HCT116 (cell line): ENCODE data around the gene RNU11. TPM values are rescaled to one million over a fixed set of nuclear protein-coding genes. Genes with fewer than 3 reads are reported as not detected.

Source experiments
- ATAC-seq: fragments of 200-7000 bp; cut with Tn5 transposase; 2 replicates; pipeline ENCODE4 v1.9.1; 2020; ENCODE audit warnings: mild to moderate bottlenecking, moderate library complexity
- BruUV-seq: library from RNA; stranded (reverse); fragments of 400-500 nt; replicated peaks from 2 replicates; lab custom pipeline; 2021; lab: Mats Ljungman, UMichigan
- CTCF ChIA-PET: fragments of 300-600 bp; sonication (Branson Sonifier 250); formaldehyde crosslinking; loops from one replicate; lab custom pipeline; 2021; ENCODE audit warnings: antibody characterized with exemption; lab: Charles Lee
- POLR2A ChIA-PET: fragments of 300-600, 350-600 bp; sonication (Branson Sonifier 250); formaldehyde crosslinking; loops from one replicate; lab custom pipeline; 2021; ENCODE audit warnings: antibody characterized with exemption; lab: Charles Lee
- RAD21 ChIA-PET, 2 experiments: fragments of 300-600 bp; sonication (Branson Sonifier 250); formaldehyde crosslinking; loops; one replicate each; lab custom pipeline; 2023; ENCODE audit warnings: low total read pairs in 2 of 2; ENCODE audit not compliant: uncharacterized antibody in 2 of 2, unreplicated experiment in 2 of 2, low non-redundant PET in 1 of 2; lab: Charles Lee
- DNase-seq: peaks from one replicate; pipeline ENCODE4 v3.0.0-alpha.2; 2010; ENCODE audit warnings: low read depth, low spot score
- H2AFZ ChIP-seq: fragments of 200-600 bp; shearing (Covaris generic), sonication (generic); 2 replicates; pipeline ENCODE4 v1.6.1; 2017; ENCODE audit warnings: low read depth, mixed run types, mixed read lengths, antibody characterized with exemption, low read length; ENCODE audit not compliant: poor library complexity, severe bottlenecking
- H3K27ac ChIP-seq: 2 replicates; pipeline ENCODE4 v1.5.1; 2012; ENCODE audit warnings: low read depth, low read length
- H3K27me3 ChIP-seq: fragments of 200-600 bp; sonication (generic); 2 replicates; pipeline ENCODE4 v1.6.1; 2016; ENCODE audit warnings: mixed run types, low read length, mixed read lengths; ENCODE audit not compliant: insufficient read depth
- H3K36me3 ChIP-seq, 2 experiments: fragments of 200-500 bp in 1 of 2; fragments of 200-600 bp in 1 of 2; sonication (Bioruptor generic) in 1 of 2; sonication (generic) in 1 of 2; 2 replicates each; pipeline versions ENCODE4 v1.5.1 to v1.6.1; 2014 to 2016; ENCODE audit warnings: low read length in 2 of 2, inconsistent platforms in 1 of 2, mixed read lengths in 1 of 2, mixed run types in 1 of 2; ENCODE audit not compliant: insufficient read depth in 2 of 2, control insufficient read depth in 1 of 2
- H3K4me1 ChIP-seq, 2 experiments: fragments of 200-600 bp in 1 of 2; sonication (generic) in 1 of 2; 2 replicates each; pipeline versions ENCODE4 v1.5.1 to v1.6.1; 2012 to 2017; ENCODE audit warnings: low read length in 2 of 2, inconsistent platforms in 1 of 2, mild to moderate bottlenecking in 1 of 2, mixed read lengths in 1 of 2, mixed run types in 1 of 2, moderate library complexity in 1 of 2; ENCODE audit not compliant: insufficient read depth in 2 of 2, control insufficient read depth in 1 of 2
- H3K4me2 ChIP-seq: fragments of 200-600 bp; sonication (generic); 2 replicates; pipeline ENCODE4 v1.6.1; 2017; ENCODE audit warnings: mixed run types, low read length, mixed read lengths
- H3K4me3 ChIP-seq, 2 experiments: fragments of 200-600 bp in 1 of 2; sonication (generic) in 1 of 2; replicated peaks in 1 of 2; 2 replicates each; pipeline ENCODE4 v1.5.1; 2011 to 2016; ENCODE audit warnings: low read length in 2 of 2, control low read depth in 1 of 2, low read depth in 1 of 2, mild to moderate bottlenecking in 1 of 2, mixed read lengths in 1 of 2, mixed run types in 1 of 2
- H3K79me2 ChIP-seq: fragments of 200-600 bp; sonication (generic); 2 replicates; pipeline ENCODE4 v1.6.1; 2017; ENCODE audit warnings: mild to moderate bottlenecking, mixed run types, low read length, moderate library complexity, mixed read lengths; ENCODE audit not compliant: insufficient read depth
- H3K9ac ChIP-seq: fragments of 200-600 bp; sonication (generic); 2 replicates; pipeline ENCODE4 v1.6.1; 2016; ENCODE audit warnings: low read length, mixed read lengths
- H3K9me2 ChIP-seq: fragments of 200-600 bp; sonication (generic), shearing (Covaris generic); 2 replicates; pipeline ENCODE4 v1.6.1; 2017; ENCODE audit warnings: mixed run types, mild to moderate bottlenecking, moderate library complexity; ENCODE audit not compliant: insufficient read depth
- H3K9me3 ChIP-seq, 2 experiments: fragments of 200-500 bp in 1 of 2; fragments of 200-600 bp in 1 of 2; sonication (Bioruptor generic) in 1 of 2; sonication (generic) in 1 of 2; 2 replicates each; pipeline ENCODE4 v1.6.1; 2014 to 2017; ENCODE audit warnings: low read length in 2 of 2, mixed read lengths in 2 of 2, inconsistent platforms in 1 of 2, low read depth in 1 of 2, mild to moderate bottlenecking in 1 of 2, mixed run types in 1 of 2, moderate library complexity in 1 of 2; ENCODE audit not compliant: control insufficient read depth in 1 of 2, insufficient read depth in 1 of 2
- H4K20me1 ChIP-seq: fragments of 200-600 bp; sonication (generic), shearing (Covaris generic); 2 replicates; pipeline ENCODE4 v1.6.1; 2017; ENCODE audit warnings: mixed run types, mild to moderate bottlenecking, moderate library complexity; ENCODE audit not compliant: insufficient read depth
- CBX3 ChIP-seq: IDR thresholded peaks from 2 replicates; pipeline ENCODE4 v1.6.1; 2012; ENCODE audit warnings: low read depth
- EGR1 ChIP-seq: IDR thresholded peaks from 2 replicates; pipeline ENCODE4 v1.6.1; 2012; ENCODE audit warnings: low read depth
- EZH2 ChIP-seq: fragments of 200-600 bp; sonication (generic); IDR thresholded peaks from 2 replicates; pipeline ENCODE4 v1.6.1; 2017; ENCODE audit warnings: antibody characterized with exemption, mixed run types
- FOSL1 ChIP-seq: IDR thresholded peaks from 2 replicates; pipeline ENCODE4 v1.6.1; 2012; ENCODE audit warnings: low read depth
- JUND ChIP-seq: IDR thresholded peaks from 2 replicates; pipeline ENCODE4 v1.6.1; 2012
- MAX ChIP-seq: IDR thresholded peaks from 2 replicates; pipeline ENCODE4 v1.6.1; 2012
- POLR2AphosphoS5 ChIP-seq: IDR thresholded peaks from 2 replicates; pipeline ENCODE4 v1.6.1; 2011; ENCODE audit warnings: mild to moderate bottlenecking, low read depth, low read length, moderate library complexity
- RAD21 ChIP-seq: IDR thresholded peaks from 2 replicates; pipeline ENCODE4 v1.6.1; 2012; ENCODE audit warnings: low read depth, mild to moderate bottlenecking
- REST ChIP-seq: IDR thresholded peaks from 2 replicates; pipeline ENCODE4 v1.6.1; 2012; ENCODE audit warnings: low read depth
- SIN3A ChIP-seq: IDR thresholded peaks from 2 replicates; pipeline ENCODE4 v1.6.1; 2012; ENCODE audit warnings: low read depth
- SP1 ChIP-seq: IDR thresholded peaks from 2 replicates; pipeline ENCODE4 v1.6.1; 2012; ENCODE audit warnings: low read depth
- SRF ChIP-seq: IDR thresholded peaks from 2 replicates; pipeline ENCODE4 v1.6.1; 2012; ENCODE audit warnings: low read depth
- YY1 ChIP-seq: IDR thresholded peaks from 2 replicates; pipeline ENCODE4 v1.6.1; 2011; ENCODE audit warnings: low read length, low read depth, moderate library complexity, mild to moderate bottlenecking; ENCODE audit not compliant: insufficient replicate concordance; ENCODE audit errors: extremely low read depth
- ZNF274 ChIP-seq: fragments of 200-500 bp; sonication (Bioruptor generic); IDR thresholded peaks from 2 replicates; pipeline ENCODE4 v1.6.1; 2014; ENCODE audit warnings: mild to moderate bottlenecking, low read depth, low read length, inconsistent platforms
- intact Hi-C: fragments of 100-400 bp; cut with micrococcal nuclease; formaldehyde crosslinking; loops from 2 replicates; pipeline ENCODE4 v1.10.0; 2022
- total RNA-seq: library from RNA; stranded (reverse); gene quantifications from one replicate; pipeline ENCODE4 v1.2.1, GENCODE V29; 2021; ENCODE audit not compliant: unreplicated experiment

Gene RNU11
- total RNA-seq, 1 experiment from 2014 or later, result not detected

GRCh38 chr1:28601696-28602095, 46.7 kb upstream of the RNU11 start:
- no peak overlapping the region for H2AFZ ChIP-seq
- H3K36me3 ChIP-seq, result peaks cover 8 to 22% of the 10 kb centered on the region in 2 experiments
- peak overlapping the region; percentile 67 for H3K4me2 ChIP-seq
- no peaks in the 10 kb centered on the region for H3K27me3 ChIP-seq
- BruUV-seq, result no TSS peak
- ChIA-PET CTCF (interaction anchor here (1.4 to 3.3 kb wide), 8 partner anchors 75 to 352 kb away, joined by 3 to 21 read pairs (median 11); no protein-coding TSS in a partner anchor), RAD21 (no interaction called here)
- intact Hi-C loops, result loop anchor here (2.0 to 5.0 kb wide), 4 partner anchors 193 to 744 kb away; no protein-coding TSS in a partner anchor
- H3K9ac ChIP-seq, result peak overlapping the region; percentile 45
- peak overlapping the region; percentile 57 for H3K27ac ChIP-seq
- no peaks in the 10 kb centered on the region for H3K79me2 ChIP-seq
- ATAC-seq, result peak; percentile 83
- TF ChIP-seq FOSL1 (peak; percentile 81), EGR1 (no peak), EZH2 (no peak), SP1 (peak; percentile 51; the same call in 1 of the 2 replicates), MAX (0 out of 2 replicates have a peak, but pooled peaks have one; percentile 21), ZNF274 (no peak), CBX3 (peak; percentile 43; the same call in 1 of the 2 replicates), SRF (no peak), JUND (peak; percentile 88), POLR2AphosphoS5 (no peak), YY1 (no peak), SIN3A (no peak), REST (no peak), RAD21 (peak; percentile 33; the same call in 1 of the 2 replicates)
- TF ChIP-seq, all 23 proteins: peak for 6
- peaks cover 17 to 33% of the 10 kb centered on the region in 2 experiments for H3K4me1 ChIP-seq
- POLR2A ChIA-PET, result interaction anchor here (2.0 to 2.9 kb wide), 3 partner anchors 19 to 91 kb away, joined by 5 to 22 read pairs (median 6); no protein-coding TSS in a partner anchor
- no peaks in the 10 kb centered on the region for H3K9me3 ChIP-seq
- H3K9me2 ChIP-seq, result no peaks in the 10 kb centered on the region
- H4K20me1 ChIP-seq, result no peaks in the 10 kb centered on the region
- DNase-seq, result peak; percentile 66
- peak overlapping the region in 1 of 2 experiments; percentile 31; a peak in 3 of 4 replicates for H3K4me3 ChIP-seq
